ENCODE data around the gene PLXNB1.
A peak's percentile ranks its signal among the peaks of the same experiment; 100 is the strongest.

Gene PLXNB1

GRCh38 chr3:48367201-48367600 lies 62.7 kb downstream of the PLXNB1 start (continued):
- TF ChIP-seq ZBTB44 (tag by site-specific recombination; IDR thresholded peaks at IDR 0.05) (no peak), ZBTB21 (tag by site-specific recombination; IDR thresholded peaks at IDR 0.05) (no peak), ZNF585B (tag by site-specific recombination; IDR thresholded peaks at IDR 0.05) (no peak), ZNF114 (tag by site-specific recombination; IDR thresholded peaks at IDR 0.05) (no peak), TCF7L2 (IDR thresholded peaks at IDR 0.05; ENCODE audit: borderline replicate concordance, low read depth, low read length) (no peak), ZNF140 (tag by site-specific recombination; IDR thresholded peaks at IDR 0.05) (no peak), ZNF654 (tag by site-specific recombination; IDR thresholded peaks at IDR 0.05; ENCODE audit: low read depth) (no peak), KLF1 (tag by site-specific recombination; IDR thresholded peaks at IDR 0.05) (no peak), ZNF660 (tag by site-specific recombination; IDR thresholded peaks at IDR 0.05) (no peak), ZNF16 (tag by site-specific recombination; IDR thresholded peaks at IDR 0.05; ENCODE audit: low read depth) (no peak), WT1 (tag by site-specific recombination; IDR thresholded peaks at IDR 0.05) (no peak), ZFP69B (tag by site-specific recombination; IDR thresholded peaks at IDR 0.05) (peak; percentile 67), ZNF302 (tag by site-specific recombination; IDR thresholded peaks at IDR 0.05; ENCODE audit: low read depth) (no peak), ZNF514 (tag by site-specific recombination; IDR thresholded peaks at IDR 0.05) (no peak), ZNF202 (tag by site-specific recombination; IDR thresholded peaks at IDR 0.05; ENCODE audit: borderline replicate concordance) (no peak), GLIS1 (tag by site-specific recombination; IDR thresholded peaks at IDR 0.05) (peak; percentile 70), BCL11B (tag by site-specific recombination; IDR thresholded peaks at IDR 0.05; ENCODE audit: low read depth) (no peak)
- TF ChIP-seq, protein P1, sequence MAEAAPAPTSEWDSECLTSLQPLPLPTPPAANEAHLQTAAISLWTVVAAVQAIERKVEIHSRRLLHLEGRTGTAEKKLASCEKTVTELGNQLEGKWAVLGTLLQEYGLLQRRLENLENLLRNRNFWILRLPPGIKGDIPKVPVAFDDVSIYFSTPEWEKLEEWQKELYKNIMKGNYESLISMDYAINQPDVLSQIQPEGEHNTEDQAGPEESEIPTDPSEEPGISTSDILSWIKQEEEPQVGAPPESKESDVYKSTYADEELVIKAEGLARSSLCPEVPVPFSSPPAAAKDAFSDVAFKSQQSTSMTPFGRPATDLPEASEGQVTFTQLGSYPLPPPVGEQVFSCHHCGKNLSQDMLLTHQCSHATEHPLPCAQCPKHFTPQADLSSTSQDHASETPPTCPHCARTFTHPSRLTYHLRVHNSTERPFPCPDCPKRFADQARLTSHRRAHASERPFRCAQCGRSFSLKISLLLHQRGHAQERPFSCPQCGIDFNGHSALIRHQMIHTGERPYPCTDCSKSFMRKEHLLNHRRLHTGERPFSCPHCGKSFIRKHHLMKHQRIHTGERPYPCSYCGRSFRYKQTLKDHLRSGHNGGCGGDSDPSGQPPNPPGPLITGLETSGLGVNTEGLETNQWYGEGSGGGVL (tag by site-specific recombination; IDR thresholded peaks at IDR 0.05) = no peak
- TF ChIP-seq, protein P2, sequence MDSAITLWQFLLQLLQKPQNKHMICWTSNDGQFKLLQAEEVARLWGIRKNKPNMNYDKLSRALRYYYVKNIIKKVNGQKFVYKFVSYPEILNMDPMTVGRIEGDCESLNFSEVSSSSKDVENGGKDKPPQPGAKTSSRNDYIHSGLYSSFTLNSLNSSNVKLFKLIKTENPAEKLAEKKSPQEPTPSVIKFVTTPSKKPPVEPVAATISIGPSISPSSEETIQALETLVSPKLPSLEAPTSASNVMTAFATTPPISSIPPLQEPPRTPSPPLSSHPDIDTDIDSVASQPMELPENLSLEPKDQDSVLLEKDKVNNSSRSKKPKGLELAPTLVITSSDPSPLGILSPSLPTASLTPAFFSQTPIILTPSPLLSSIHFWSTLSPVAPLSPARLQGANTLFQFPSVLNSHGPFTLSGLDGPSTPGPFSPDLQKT (IDR thresholded peaks at IDR 0.05; ENCODE audit: borderline replicate concordance, low read depth, low read length) = no peak

GRCh38 chr3:48364840-48365239 lies 65.0 kb downstream of the PLXNB1 start:
- ChIA-PET CTCF (no interaction called here), POLR2A (no interaction called here)
- TF ChIP-seq ZNF837 (tag by site-specific recombination; IDR thresholded peaks at IDR 0.05) (no peak), ZNF768 (tag by site-specific recombination; IDR thresholded peaks at IDR 0.05) (no peak), MZF1 (tag by site-specific recombination; IDR thresholded peaks at IDR 0.05; ENCODE audit: borderline replicate concordance) (no peak), ZNF558 (tag by site-specific recombination; IDR thresholded peaks at IDR 0.05) (no peak), ZIC2 (tag by site-specific recombination; IDR thresholded peaks at IDR 0.05) (no peak), KLF1 (tag by site-specific recombination; IDR thresholded peaks at IDR 0.05) (no peak), YY1 (tag by site-specific recombination; IDR thresholded peaks at IDR 0.05) (no peak), MYNN (tag by site-specific recombination; IDR thresholded peaks at IDR 0.05; ENCODE audit: borderline replicate concordance) (no peak), ZNF529 (tag by site-specific recombination; IDR thresholded peaks at IDR 0.05; ENCODE audit: insufficient replicate concordance) (no peak), GLIS1 (tag by site-specific recombination; IDR thresholded peaks at IDR 0.05) (no peak)
- TF ChIP-seq, protein P3, sequence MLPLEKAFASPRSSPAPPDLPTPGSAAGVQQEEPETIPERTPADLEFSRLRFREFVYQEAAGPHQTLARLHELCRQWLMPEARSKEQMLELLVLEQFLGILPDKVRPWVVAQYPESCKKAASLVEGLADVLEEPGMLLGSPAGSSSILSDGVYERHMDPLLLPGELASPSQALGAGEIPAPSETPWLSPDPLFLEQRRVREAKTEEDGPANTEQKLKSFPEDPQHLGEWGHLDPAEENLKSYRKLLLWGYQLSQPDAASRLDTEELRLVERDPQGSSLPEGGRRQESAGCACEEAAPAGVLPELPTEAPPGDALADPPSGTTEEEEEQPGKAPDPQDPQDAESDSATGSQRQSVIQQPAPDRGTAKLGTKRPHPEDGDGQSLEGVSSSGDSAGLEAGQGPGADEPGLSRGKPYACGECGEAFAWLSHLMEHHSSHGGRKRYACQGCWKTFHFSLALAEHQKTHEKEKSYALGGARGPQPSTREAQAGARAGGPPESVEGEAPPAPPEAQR (tag by site-specific recombination; IDR thresholded peaks at IDR 0.05) = no peak
- TF ChIP-seq, protein P4, sequence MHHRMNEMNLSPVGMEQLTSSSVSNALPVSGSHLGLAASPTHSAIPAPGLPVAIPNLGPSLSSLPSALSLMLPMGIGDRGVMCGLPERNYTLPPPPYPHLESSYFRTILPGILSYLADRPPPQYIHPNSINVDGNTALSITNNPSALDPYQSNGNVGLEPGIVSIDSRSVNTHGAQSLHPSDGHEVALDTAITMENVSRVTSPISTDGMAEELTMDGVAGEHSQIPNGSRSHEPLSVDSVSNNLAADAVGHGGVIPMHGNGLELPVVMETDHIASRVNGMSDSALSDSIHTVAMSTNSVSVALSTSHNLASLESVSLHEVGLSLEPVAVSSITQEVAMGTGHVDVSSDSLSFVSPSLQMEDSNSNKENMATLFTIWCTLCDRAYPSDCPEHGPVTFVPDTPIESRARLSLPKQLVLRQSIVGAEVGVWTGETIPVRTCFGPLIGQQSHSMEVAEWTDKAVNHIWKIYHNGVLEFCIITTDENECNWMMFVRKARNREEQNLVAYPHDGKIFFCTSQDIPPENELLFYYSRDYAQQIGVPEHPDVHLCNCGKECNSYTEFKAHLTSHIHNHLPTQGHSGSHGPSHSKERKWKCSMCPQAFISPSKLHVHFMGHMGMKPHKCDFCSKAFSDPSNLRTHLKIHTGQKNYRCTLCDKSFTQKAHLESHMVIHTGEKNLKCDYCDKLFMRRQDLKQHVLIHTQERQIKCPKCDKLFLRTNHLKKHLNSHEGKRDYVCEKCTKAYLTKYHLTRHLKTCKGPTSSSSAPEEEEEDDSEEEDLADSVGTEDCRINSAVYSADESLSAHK (tag by site-specific recombination; IDR thresholded peaks at IDR 0.05) = no peak
- TF ChIP-seq, protein P5, sequence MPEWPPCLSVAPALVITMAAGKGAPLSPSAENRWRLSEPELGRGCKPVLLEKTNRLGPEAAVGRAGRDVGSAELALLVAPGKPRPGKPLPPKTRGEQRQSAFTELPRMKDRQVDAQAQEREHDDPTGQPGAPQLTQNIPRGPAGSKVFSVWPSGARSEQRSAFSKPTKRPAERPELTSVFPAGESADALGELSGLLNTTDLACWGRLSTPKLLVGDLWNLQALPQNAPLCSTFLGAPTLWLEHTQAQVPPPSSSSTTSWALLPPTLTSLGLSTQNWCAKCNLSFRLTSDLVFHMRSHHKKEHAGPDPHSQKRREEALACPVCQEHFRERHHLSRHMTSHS (tag by site-specific recombination; IDR thresholded peaks at IDR 0.05) = no peak

More at GRCh38 chr3:48364840-48365239, 65.0 kb downstream of the PLXNB1 start:
- no peak overlapping the region for H3K4me3 ChIP-seq (ENCODE audit: low read depth, low read length)
- H3K27ac ChIP-seq (ENCODE audit: extremely low read depth, low read depth, low read length) = no peak overlapping the region
- no peaks in the 10 kb centered on the region for H3K36me3 ChIP-seq (ENCODE audit: control insufficient read depth in 2 of 2, insufficient read depth in 1 of 2, low read length in 2 of 2)
- no peaks in the 10 kb centered on the region for H3K9me3 ChIP-seq (ENCODE audit: control insufficient read depth, insufficient read depth, low read depth, low read length)
- no peaks in the 10 kb centered on the region for H3K4me1 ChIP-seq (ENCODE audit: control insufficient read depth, insufficient read depth, low read length)

All from HEK293 (cell line).